Activated CD4-positive, alpha-beta memory T cell treated with anti-CD3 and anti-CD28 coated beads, Interleukin-2, amount 10 ng/mL, durations not matched to agents 7 days and 5 days (primary cell): ENCODE data around the gene FGF16. TPM values are rescaled to one million over a fixed set of nuclear protein-coding genes. Genes with fewer than 3 reads are reported as not detected.
"Not testable (repeated sequence)": the region's sequence is repeated elsewhere in the genome, so short reads cannot be mapped to it uniquely, and the experiment has no call there.

Experiments used
- CTCF ChIA-PET: fragments of 350-600 bp; sonication (Branson Sonifier 250); formaldehyde crosslinking; loops from one replicate; lab custom pipeline; 2021; ENCODE audit warnings: antibody characterized with exemption, inconsistent platforms; lab: Charles Lee
- POLR2A ChIA-PET: fragments of 350-600 bp; sonication (Branson Sonifier 250); formaldehyde crosslinking; loops from one replicate; lab custom pipeline; 2021; ENCODE audit warnings: antibody characterized with exemption; lab: Charles Lee
- DNase-seq: peaks from one replicate; pipeline ENCODE4 v3.0.0-alpha.2; 2020
- H3K27ac Mint-ChIP-seq: one replicate; pipeline ENCODE4 v1.8.0; 2021; ENCODE audit warnings: mild to moderate bottlenecking, mixed read lengths
- H3K27me3 Mint-ChIP-seq: one replicate; pipeline ENCODE4 v1.8.0; 2021; ENCODE audit warnings: mixed read lengths
- H3K36me3 Mint-ChIP-seq: one replicate; pipeline ENCODE4 v1.8.0; 2021; ENCODE audit warnings: low read depth, mixed read lengths
- H3K4me1 Mint-ChIP-seq: one replicate; pipeline ENCODE4 v1.8.0; 2021; ENCODE audit warnings: mixed read lengths
- H3K4me3 Mint-ChIP-seq: one replicate; pipeline ENCODE4 v1.8.0; 2021; ENCODE audit warnings: mild to moderate bottlenecking, mixed read lengths
- H3K9me3 Mint-ChIP-seq: one replicate; pipeline ENCODE4 v1.8.0; 2021; ENCODE audit warnings: mixed read lengths
- total RNA-seq, 2 experiments: library from RNA; stranded (reverse); gene quantifications; one replicate each; pipeline ENCODE4 v1.2.3, GENCODE V29; 2021

The FGF16 gene
- total RNA-seq, result not detected

GRCh38 chrX:77446908-77447652, at the start of gene FGF16:
TSS of gene FGF16 (plus strand) at chrX:77447389. CDS start at chrX:77447675, 286 bp downstream.
- H3K27ac Mint-ChIP-seq, result no peak within 1 kb of the TSS
- no peaks in the 10 kb centered on the region for H3K9me3 Mint-ChIP-seq
- DNase-seq, result no peak
- POLR2A ChIA-PET, result interaction anchor here (1.5 kb wide), 1 partner anchor 8 kb away, joined by 3 read pairs; no protein-coding TSS in a partner anchor
- CTCF ChIA-PET, result interaction anchor here (0.6 to 1.1 kb wide), 3 partner anchors 153 to 563 kb away, joined by 3 to 4 read pairs (median 3); no protein-coding TSS in a partner anchor
- peak within 1 kb of the TSS; percentile 60 for H3K4me3 Mint-ChIP-seq
- peaks cover 11% of the 10 kb centered on the region for H3K27me3 Mint-ChIP-seq
- no peaks in the 10 kb centered on the region for H3K36me3 Mint-ChIP-seq
- peaks cover 7% of the 10 kb centered on the region for H3K4me1 Mint-ChIP-seq

GRCh38 chrX:77398330-77398954, 48.7 kb upstream of the FGF16 start:
- H3K27ac Mint-ChIP-seq, result no peak overlapping the region
- POLR2A ChIA-PET, result no interaction called here
- no peaks in the 10 kb centered on the region for H3K27me3 Mint-ChIP-seq
- no peak overlapping the region for H3K4me3 Mint-ChIP-seq
- no peaks in the 10 kb centered on the region for H3K36me3 Mint-ChIP-seq
- DNase-seq, result no peak
- H3K9me3 Mint-ChIP-seq, result no peaks in the 10 kb centered on the region
- H3K4me1 Mint-ChIP-seq, result no peaks in the 10 kb centered on the region
- CTCF ChIA-PET, result no interaction called here

GRCh38 chrX:77404419-77404818, 42.8 kb upstream of the FGF16 start:
- ChIA-PET POLR2A (no interaction called here), CTCF (no interaction called here)
- Mint-ChIP-seq H3K4me1 (no peaks in the 10 kb centered on the region), H3K27me3 (no peaks in the 10 kb centered on the region), H3K9me3 (no peaks in the 10 kb centered on the region), H3K36me3 (no peaks in the 10 kb centered on the region), H3K27ac (no peak overlapping the region), H3K4me3 (no peak overlapping the region)
- no peak for DNase-seq

GRCh38 chrX:77407821-77408220, 39.4 kb upstream of the FGF16 start:
- DNase-seq, CTCF ChIA-PET, H3K36me3 Mint-ChIP-seq, H3K27me3 Mint-ChIP-seq, H3K27ac Mint-ChIP-seq, H3K4me3 Mint-ChIP-seq, H3K9me3 Mint-ChIP-seq, H3K4me1 Mint-ChIP-seq, POLR2A ChIA-PET: not testable (repeated sequence)

GRCh38 chrX:77412631-77413030, 34.6 kb upstream of the FGF16 start:
- CTCF ChIA-PET, result no interaction called here
- Mint-ChIP-seq H3K9me3 (no peaks in the 10 kb centered on the region), H3K4me1 (no peaks in the 10 kb centered on the region), H3K36me3 (no peaks in the 10 kb centered on the region), H3K27ac (no peak overlapping the region), H3K4me3 (no peak overlapping the region), H3K27me3 (no peaks in the 10 kb centered on the region)
- POLR2A ChIA-PET, result no interaction called here
- DNase-seq, result no peak

DNA sequence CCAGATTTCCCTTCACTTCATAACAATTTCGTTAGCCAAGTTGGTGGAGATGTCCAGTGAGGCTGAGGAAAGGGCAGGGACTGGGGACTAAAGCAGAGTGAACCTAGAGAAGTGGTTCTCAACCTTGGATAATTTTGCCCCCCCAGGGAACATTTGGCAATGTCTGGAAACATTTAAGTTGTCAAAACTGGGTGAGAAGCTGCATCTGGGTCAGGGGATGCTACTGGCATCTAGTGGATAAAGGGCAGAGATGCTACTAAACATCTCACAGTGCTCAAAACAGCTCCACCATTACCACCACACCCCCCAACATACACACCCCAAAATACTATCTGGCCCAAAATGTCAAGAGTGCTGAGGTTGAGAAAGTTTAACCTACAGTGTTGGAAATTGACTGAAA, 32.0 kb upstream of the FGF16 start:
- Mint-ChIP-seq H3K9me3 (no peaks in the 10 kb centered on the region), H3K27me3 (no peaks in the 10 kb centered on the region), H3K27ac (no peak overlapping the region), H3K4me3 (no peak overlapping the region), H3K36me3 (no peaks in the 10 kb centered on the region), H3K4me1 (no peaks in the 10 kb centered on the region)
- no peak for DNase-seq
- ChIA-PET CTCF (no interaction called here), POLR2A (no interaction called here)

DNA sequence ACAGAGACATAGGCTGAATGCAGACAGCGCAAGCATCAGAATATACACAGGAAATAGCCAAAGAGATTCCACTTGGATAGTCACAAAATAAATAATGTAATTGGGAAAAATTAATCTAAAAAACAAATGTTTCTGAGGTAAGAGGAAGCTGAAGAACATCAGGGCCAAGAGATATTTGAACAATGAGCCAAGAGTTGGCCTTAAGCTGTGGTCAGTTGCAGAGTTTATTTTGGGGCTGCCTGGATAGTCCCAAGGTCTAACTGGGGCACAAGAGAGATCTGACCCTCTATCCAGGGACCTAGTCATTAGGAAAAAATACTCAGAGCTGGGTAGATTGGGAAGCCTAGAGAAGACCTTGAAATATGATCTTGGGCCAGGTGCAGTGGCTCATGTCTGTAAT, 31.3 kb upstream of the FGF16 start:
- Mint-ChIP-seq H3K36me3 (no peaks in the 10 kb centered on the region), H3K4me3 (no peak overlapping the region), H3K4me1 (no peaks in the 10 kb centered on the region), H3K9me3 (no peaks in the 10 kb centered on the region), H3K27ac (no peak overlapping the region), H3K27me3 (no peaks in the 10 kb centered on the region)
- no peak for DNase-seq
- CTCF ChIA-PET, result no interaction called here
- POLR2A ChIA-PET, result no interaction called here

GRCh38 chrX:77422891-77423648, 24.1 kb upstream of the FGF16 start:
- DNase-seq, result no peak
- CTCF ChIA-PET, result no interaction called here
- no peaks in the 10 kb centered on the region for H3K36me3 Mint-ChIP-seq
- no peak overlapping the region for H3K27ac Mint-ChIP-seq
- no peaks in the 10 kb centered on the region for H3K9me3 Mint-ChIP-seq
- no peaks in the 10 kb centered on the region for H3K4me1 Mint-ChIP-seq
- no peak overlapping the region for H3K4me3 Mint-ChIP-seq
- POLR2A ChIA-PET, result no interaction called here
- no peaks in the 10 kb centered on the region for H3K27me3 Mint-ChIP-seq

- no peaks in the 10 kb centered on the region for H3K4me1 Mint-ChIP-seq
- H3K9me3 Mint-ChIP-seq, result no peaks in the 10 kb centered on the region
- no peak for DNase-seq
- H3K36me3 Mint-ChIP-seq, result no peaks in the 10 kb centered on the region
- ChIA-PET POLR2A (no interaction called here), CTCF (no interaction called here)
- H3K27me3 Mint-ChIP-seq, result no peaks in the 10 kb centered on the region
- no peak overlapping the region for H3K27ac Mint-ChIP-seq
- no peak overlapping the region for H3K4me3 Mint-ChIP-seq
Observed at GRCh38 chrX:77426811-77427210, 20.4 kb upstream of the FGF16 start.

- Mint-ChIP-seq H3K4me3 (no peak overlapping the region), H3K9me3 (no peaks in the 10 kb centered on the region), H3K36me3 (no peaks in the 10 kb centered on the region), H3K27me3 (no peaks in the 10 kb centered on the region), H3K4me1 (no peaks in the 10 kb centered on the region), H3K27ac (no peak overlapping the region)
- ChIA-PET CTCF (no interaction called here), POLR2A (no interaction called here)
- no peak for DNase-seq
Observed at GRCh38 chrX:77427611-77428010, 19.6 kb upstream of the FGF16 start.

DNA sequence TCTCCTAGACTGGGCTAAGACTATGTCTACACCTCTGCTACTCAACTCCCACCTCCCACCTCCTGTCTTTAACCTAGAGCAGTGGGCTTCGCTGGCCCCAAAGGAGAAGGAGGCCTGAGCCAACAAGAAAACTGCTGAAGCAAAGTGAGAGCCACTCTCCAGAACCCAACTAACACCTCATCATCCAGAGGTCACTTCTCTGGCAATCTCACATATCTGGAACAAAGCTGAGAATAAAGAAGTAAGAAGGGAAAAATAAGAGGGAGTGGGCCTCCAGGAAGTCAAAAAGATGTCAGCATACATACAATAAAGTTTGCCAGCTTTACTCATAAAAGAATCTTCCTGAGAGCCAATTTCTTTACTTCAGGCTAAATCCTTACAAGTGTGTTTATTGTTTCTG, 18.6 kb upstream of the FGF16 start:
- ChIA-PET CTCF (no interaction called here), POLR2A (no interaction called here)
- Mint-ChIP-seq H3K27me3 (no peaks in the 10 kb centered on the region), H3K36me3 (no peaks in the 10 kb centered on the region), H3K4me1 (no peaks in the 10 kb centered on the region), H3K9me3 (no peaks in the 10 kb centered on the region), H3K27ac (no peak overlapping the region), H3K4me3 (no peak overlapping the region)
- DNase-seq, result no peak

GRCh38 chrX:77431227-77431626, 16.0 kb upstream of the FGF16 start:
- no peaks in the 10 kb centered on the region for H3K4me1 Mint-ChIP-seq
- no peak for DNase-seq
- H3K4me3 Mint-ChIP-seq, result no peak overlapping the region
- no peaks in the 10 kb centered on the region for H3K27me3 Mint-ChIP-seq
- ChIA-PET CTCF (no interaction called here), POLR2A (no interaction called here)
- no peaks in the 10 kb centered on the region for H3K36me3 Mint-ChIP-seq
- no peaks in the 10 kb centered on the region for H3K9me3 Mint-ChIP-seq
- no peak overlapping the region for H3K27ac Mint-ChIP-seq

GRCh38 chrX:77433001-77433400, 14.2 kb upstream of the FGF16 start:
- CTCF ChIA-PET, result no interaction called here
- POLR2A ChIA-PET, result no interaction called here
- no peaks in the 10 kb centered on the region for H3K9me3 Mint-ChIP-seq

More at GRCh38 chrX:77433001-77433400, 14.2 kb upstream of the FGF16 start:
- H3K4me1 Mint-ChIP-seq, result no peaks in the 10 kb centered on the region
- no peaks in the 10 kb centered on the region for H3K36me3 Mint-ChIP-seq
- no peak overlapping the region for H3K4me3 Mint-ChIP-seq
- H3K27ac Mint-ChIP-seq, result no peak overlapping the region
- no peaks in the 10 kb centered on the region for H3K27me3 Mint-ChIP-seq
- no peak for DNase-seq
